ENCODE measurements around the gene LRRC8B. TPM values are rescaled to one million over a fixed set of nuclear protein-coding genes. Genes with fewer than 3 reads are reported as not detected.

LRRC8B gene
- total and polyA plus RNA-seq, 2 of the 13 experiments (the other 11 are each of a cell fraction or from before 2014, with no cell fraction given), result 4.9 to 7.6 TPM

- no peak for ATAC-seq
- Histone ChIP-seq H3K9ac (ENCODE audit: insufficient read depth, low read depth, low read length) (no peak overlapping the region), H2AFZ (ENCODE audit: low read length) (no peak overlapping the region), H3K4me3 (replicated peaks in 1 of 3; ENCODE audit: insufficient read depth in 1 of 3, low read depth in 2 of 3, low read length in 3 of 3) (no peak overlapping the region), H3K27ac (ENCODE audit: extremely low read length, insufficient read depth, low read length) (no peak overlapping the region), H3K4me2 (ENCODE audit: low read depth, low read length) (no peak overlapping the region), H3K9me3 (ENCODE audit: low read length) (no peaks in the 10 kb centered on the region), H3K27me3 (ENCODE audit: control insufficient read depth in 1 of 2, insufficient read depth in 2 of 2, low read length in 2 of 2) (no peaks in the 10 kb centered on the region), H4K20me1 (ENCODE audit: insufficient read depth, low read length) (no peaks in the 10 kb centered on the region), H3K79me2 (ENCODE audit: insufficient read depth, low read length) (peaks cover 13% of the 10 kb centered on the region), H3K36me3 (replicated peaks in 1 of 2; ENCODE audit: control insufficient read depth in 1 of 2, insufficient read depth in 2 of 2, low read length in 2 of 2) (no peaks in the 10 kb centered on the region), H3K4me1 (ENCODE audit: insufficient read depth, low read length) (peaks cover 2% of the 10 kb centered on the region)
- DNase-seq (ENCODE audit: low spot score), result no peak
- in situ Hi-C loops (cut with HindIII; ENCODE audit: extremely low pct_ligation_motif_present, low pct_unique_long_range_greater_than_20kb) (no loop called here), intact Hi-C loops (cut with micrococcal nuclease; ENCODE audit: unreplicated experiment) (no loop called here)
- no peak for FAIRE-seq
- 95% methylated on average over 5 of the region's 5 CpGs for WGBS (ENCODE audit: low lambda C conversion rate)
- POLR2A ChIA-PET, result interaction anchor here (1.1 kb wide), 1 partner anchor 13 kb away, joined by 3 read pairs; the partner anchor contains the start of gene LRRC8B
- BruUV-seq (replicated peaks), result no TSS peak
- TF ChIP-seq ZNF121 (CRISPR knock-in tag; IDR thresholded peaks at IDR 0.05) (peak; percentile 55; the same call in 1 of the 2 replicates), ZNF253 (CRISPR knock-in tag; IDR thresholded peaks at IDR 0.05; ENCODE audit: borderline replicate concordance) (no peak), GLI4 (CRISPR knock-in tag; IDR thresholded peaks at IDR 0.05; ENCODE audit: borderline replicate concordance) (no peak), NFYC (CRISPR knock-in tag; IDR thresholded peaks at IDR 0.05) (no peak), ATF6 (CRISPR knock-in tag; conservative IDR thresholded peaks at IDR 0.05) (no peak)
- CTCF ChIA-PET (ENCODE audit: low intra/inter-chr PET ratio, low total read pairs), result no interaction called here
Observed at GRCh38 chr1:89536555-89537341, 12.1 kb downstream of the LRRC8B start.

GRCh38 chr1:89538361-89538760 is 13.7 kb downstream of the LRRC8B start:
- 92% methylated on average over 2 of the region's 2 CpGs for WGBS (ENCODE audit: low lambda C conversion rate)
- TF ChIP-seq ZBTB42 (CRISPR knock-in tag; IDR thresholded peaks at IDR 0.05) (no peak), FOXC1 (CRISPR knock-in tag; IDR thresholded peaks at IDR 0.05; ENCODE audit: borderline replicate concordance) (no peak), MAFF (IDR thresholded peaks at IDR 0.05; ENCODE audit: low read depth, low read length) (no peak), ZFP36L1 (CRISPR knock-in tag; IDR thresholded peaks at IDR 0.05) (no peak), ISL2 (CRISPR knock-in tag; IDR thresholded peaks at IDR 0.05) (no peak), HHEX (CRISPR knock-in tag; IDR thresholded peaks at IDR 0.05) (no peak), AHR (CRISPR knock-in tag; IDR thresholded peaks at IDR 0.05) (no peak), ZNF687 (CRISPR knock-in tag; IDR thresholded peaks at IDR 0.05) (no peak)

More at GRCh38 chr1:89538361-89538760, 13.7 kb downstream of the LRRC8B start:
- Histone ChIP-seq H3K4me3 (replicated peaks in 1 of 3; ENCODE audit: insufficient read depth in 1 of 3, low read depth in 2 of 3, low read length in 3 of 3) (no peak overlapping the region), H4K20me1 (ENCODE audit: insufficient read depth, low read length) (no peaks in the 10 kb centered on the region), H3K27me3 (ENCODE audit: control insufficient read depth in 1 of 2, insufficient read depth in 2 of 2, low read length in 2 of 2) (no peaks in the 10 kb centered on the region), H3K27ac (ENCODE audit: extremely low read length, insufficient read depth, low read length) (no peak overlapping the region), H3K9me3 (ENCODE audit: low read length) (no peaks in the 10 kb centered on the region), H3K9ac (ENCODE audit: insufficient read depth, low read depth, low read length) (no peak overlapping the region), H3K36me3 (replicated peaks in 1 of 2; ENCODE audit: control insufficient read depth in 1 of 2, insufficient read depth in 2 of 2, low read length in 2 of 2) (no peaks in the 10 kb centered on the region), H3K4me2 (ENCODE audit: low read depth, low read length) (no peak overlapping the region), H3K4me1 (ENCODE audit: insufficient read depth, low read length) (no peaks in the 10 kb centered on the region), H3K79me2 (ENCODE audit: insufficient read depth, low read length) (peaks cover 13% of the 10 kb centered on the region), H2AFZ (ENCODE audit: low read length) (no peak overlapping the region)
- no TSS peak for BruUV-seq (replicated peaks)
- intact Hi-C loops (cut with micrococcal nuclease; ENCODE audit: unreplicated experiment) (no loop called here), in situ Hi-C loops (cut with HindIII; ENCODE audit: extremely low pct_ligation_motif_present, low pct_unique_long_range_greater_than_20kb) (no loop called here)
- DNase-seq (ENCODE audit: low spot score), result no peak
- no peak for FAIRE-seq
- ChIA-PET CTCF (ENCODE audit: low intra/inter-chr PET ratio, low total read pairs) (no interaction called here), POLR2A (no interaction called here)
- no peak for ATAC-seq
